Endothelial cell of umbilical vein (primary cell): ENCODE measurements around the gene TMPRSS7.

Experiments used
- EZH2 ChIP-seq: IDR thresholded peaks from 2 replicates; pipeline ENCODE4 v1.6.1; 2012; ENCODE audit warnings: borderline replicate concordance, low read depth, mild to moderate bottlenecking, moderate library complexity, low read length, inconsistent platforms; ENCODE audit not compliant: severe bottlenecking
- FOS ChIP-seq: IDR thresholded peaks from 2 replicates; pipeline ENCODE4 v1.6.1; 2011; ENCODE audit warnings: mild to moderate bottlenecking, low read length, moderate library complexity, borderline replicate concordance; ENCODE audit not compliant: insufficient read depth
- GATA2 ChIP-seq: IDR thresholded peaks from 2 replicates; pipeline ENCODE4 v1.7.0; 2011; ENCODE audit warnings: low read depth, mild to moderate bottlenecking, moderate library complexity, mixed read lengths, low read length; ENCODE audit not compliant: insufficient read length, insufficient read depth
- MYC ChIP-seq: IDR thresholded peaks from one replicate; pipeline ENCODE4 v1.6.1; 2011; ENCODE audit warnings: mild to moderate bottlenecking, low read depth, low read length
- POLR2A ChIP-seq: IDR thresholded peaks from 2 replicates; pipeline ENCODE4 v1.6.1; 2012; ENCODE audit warnings: low read depth, mild to moderate bottlenecking, control low read depth, low read length
- POLR2AphosphoS5 ChIP-seq: IDR thresholded peaks from 2 replicates; pipeline ENCODE4 v1.6.1; 2012; ENCODE audit warnings: low read depth, mild to moderate bottlenecking, control low read depth, low read length, moderate library complexity; ENCODE audit not compliant: insufficient read depth
- TF ChIP-seq, protein P1 (sequence below), 2 donors: IDR thresholded peaks; 1 replicate in 1 of 2; 2 replicates in 1 of 2; pipeline ENCODE4 v1.5.1; 2011; ENCODE audit warnings: low read length in 2 of 2, mild to moderate bottlenecking in 2 of 2, moderate library complexity in 2 of 2, control low read depth in 1 of 2, inconsistent platforms in 1 of 2, low read depth in 1 of 2; ENCODE audit not compliant: insufficient read depth in 1 of 2; ENCODE audit errors: extremely low read depth in 1 of 2
- TF ChIP-seq, protein P2 (sequence below): IDR thresholded peaks from 2 replicates; pipeline ENCODE4 v1.6.1; 2011; ENCODE audit not compliant: insufficient read depth, insufficient read length

DNA sequence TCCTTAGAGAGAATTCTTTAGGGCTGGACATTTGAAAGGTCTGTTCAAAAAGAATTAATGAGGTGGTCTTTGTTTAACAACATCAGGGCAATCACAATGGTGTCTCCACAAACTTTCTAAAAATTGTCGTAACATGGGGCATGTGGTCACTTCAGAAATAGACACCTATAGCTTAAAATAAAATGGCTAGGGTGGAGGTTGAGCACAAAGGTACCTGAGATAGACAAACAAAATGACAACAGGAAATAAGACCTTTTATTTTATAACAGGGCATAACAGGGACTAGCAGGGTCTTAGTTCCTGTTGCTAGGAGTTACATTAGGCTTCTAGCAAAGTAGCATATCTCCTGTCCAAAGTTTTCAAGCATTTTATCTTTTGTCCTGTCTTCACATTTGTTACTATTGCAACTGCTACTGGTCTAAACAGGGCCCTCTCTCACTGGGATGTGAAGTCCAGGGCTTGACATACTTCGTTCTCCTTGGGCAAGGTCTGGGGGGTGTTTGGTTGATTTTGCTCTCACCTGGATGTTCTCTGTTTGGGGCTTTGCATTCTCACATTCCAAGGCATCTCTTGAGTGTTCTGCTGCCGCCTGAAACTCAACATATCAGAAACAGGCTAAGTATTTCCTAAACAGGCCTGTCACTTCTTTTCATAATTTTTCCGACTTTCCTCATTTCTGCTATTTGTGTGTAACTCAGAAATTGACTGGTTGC lies 95.5 kb downstream of the TMPRSS7 start:
- TF ChIP-seq POLR2A = no peak
- TF ChIP-seq MYC = no peak
- no peak for TF ChIP-seq EZH2
- TF ChIP-seq, protein P1, sequence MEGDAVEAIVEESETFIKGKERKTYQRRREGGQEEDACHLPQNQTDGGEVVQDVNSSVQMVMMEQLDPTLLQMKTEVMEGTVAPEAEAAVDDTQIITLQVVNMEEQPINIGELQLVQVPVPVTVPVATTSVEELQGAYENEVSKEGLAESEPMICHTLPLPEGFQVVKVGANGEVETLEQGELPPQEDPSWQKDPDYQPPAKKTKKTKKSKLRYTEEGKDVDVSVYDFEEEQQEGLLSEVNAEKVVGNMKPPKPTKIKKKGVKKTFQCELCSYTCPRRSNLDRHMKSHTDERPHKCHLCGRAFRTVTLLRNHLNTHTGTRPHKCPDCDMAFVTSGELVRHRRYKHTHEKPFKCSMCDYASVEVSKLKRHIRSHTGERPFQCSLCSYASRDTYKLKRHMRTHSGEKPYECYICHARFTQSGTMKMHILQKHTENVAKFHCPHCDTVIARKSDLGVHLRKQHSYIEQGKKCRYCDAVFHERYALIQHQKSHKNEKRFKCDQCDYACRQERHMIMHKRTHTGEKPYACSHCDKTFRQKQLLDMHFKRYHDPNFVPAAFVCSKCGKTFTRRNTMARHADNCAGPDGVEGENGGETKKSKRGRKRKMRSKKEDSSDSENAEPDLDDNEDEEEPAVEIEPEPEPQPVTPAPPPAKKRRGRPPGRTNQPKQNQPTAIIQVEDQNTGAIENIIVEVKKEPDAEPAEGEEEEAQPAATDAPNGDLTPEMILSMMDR (IDR thresholded peaks at IDR 0.05; ENCODE audit: extremely low read depth in 1 of 2, insufficient read depth in 1 of 2, low read depth in 1 of 2, low read length in 2 of 2) = no peak
- no peak for TF ChIP-seq POLR2AphosphoS5
- no peak for TF ChIP-seq FOS
- TF ChIP-seq, protein P2, sequence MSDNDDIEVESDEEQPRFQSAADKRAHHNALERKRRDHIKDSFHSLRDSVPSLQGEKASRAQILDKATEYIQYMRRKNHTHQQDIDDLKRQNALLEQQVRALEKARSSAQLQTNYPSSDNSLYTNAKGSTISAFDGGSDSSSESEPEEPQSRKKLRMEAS = no peak
- no peak for TF ChIP-seq GATA2
